Muscle layer of colon (tissue), 2 donors: ENCODE measurements around the gene TREML1.

Experiments
- H3K27ac ChIP-seq: one replicate; pipeline ENCODE4 v1.7.0; 2013; ENCODE audit warnings: low read depth, mild to moderate bottlenecking, low read length, moderate library complexity
- H3K27me3 ChIP-seq, 2 donors: one replicate each; pipeline ENCODE4 v1.7.0; 2013; ENCODE audit warnings: low read length in 2 of 2, mild to moderate bottlenecking in 2 of 2; ENCODE audit not compliant: insufficient read depth in 2 of 2, control insufficient read depth in 1 of 2
- H3K36me3 ChIP-seq: one replicate; pipeline ENCODE4 v1.7.0; 2013; ENCODE audit warnings: mild to moderate bottlenecking, low read length; ENCODE audit not compliant: insufficient read depth
- H3K4me1 ChIP-seq: one replicate; pipeline ENCODE4 v1.7.0; 2013; ENCODE audit warnings: mild to moderate bottlenecking, low read length; ENCODE audit not compliant: insufficient read depth
- H3K4me3 ChIP-seq, 2 donors: one replicate each; pipeline ENCODE4 v1.7.0; 2013; ENCODE audit warnings: low read length in 2 of 2, low read depth in 1 of 2, mild to moderate bottlenecking in 1 of 2, moderate library complexity in 1 of 2
- H3K9ac ChIP-seq: one replicate; pipeline ENCODE4 v1.7.0; 2013; ENCODE audit warnings: low read length
- H3K9me3 ChIP-seq: one replicate; pipeline ENCODE4 v1.7.0; 2013; ENCODE audit warnings: mild to moderate bottlenecking, low read length
- donor health status: abdominal sarcoma.
- donor health status: Adenocarcinoma of cecum.

Gene TREML1

GRCh38 chr6:41159415-41160082, 5.4 kb upstream of the TREML1 start:
- no peak overlapping the region for H3K27ac ChIP-seq
- no peak overlapping the region for H3K4me3 ChIP-seq
- no peaks in the 10 kb centered on the region for H3K36me3 ChIP-seq
- H3K4me1 ChIP-seq: no peaks in the 10 kb centered on the region
- no peak overlapping the region for H3K9ac ChIP-seq
- peaks cover 0 to 9% of the 10 kb centered on the region in 2 donors for H3K27me3 ChIP-seq
- H3K9me3 ChIP-seq: no peaks in the 10 kb centered on the region

- Histone ChIP-seq H3K4me3 (no peak overlapping the region), H3K9me3 (no peaks in the 10 kb centered on the region), H3K36me3 (no peaks in the 10 kb centered on the region), H3K4me1 (no peaks in the 10 kb centered on the region), H3K9ac (no peak overlapping the region), H3K27me3 (peaks cover 0 to 9% of the 10 kb centered on the region in 2 donors), H3K27ac (no peak overlapping the region)
These were observed 3.2 kb upstream of the TREML1 start for GRCh38 chr6:41157323-41157722.

GRCh38 chr6:41156771-41157170, 2.6 kb upstream of the TREML1 start:
- Histone ChIP-seq H3K9ac (no peak overlapping the region), H3K36me3 (no peaks in the 10 kb centered on the region), H3K4me3 (no peak overlapping the region), H3K27me3 (peaks cover 0 to 9% of the 10 kb centered on the region in 2 donors), H3K27ac (no peak overlapping the region), H3K4me1 (no peaks in the 10 kb centered on the region), H3K9me3 (no peaks in the 10 kb centered on the region)

- H3K9ac ChIP-seq: no peak overlapping the region
- H3K27ac ChIP-seq: no peak overlapping the region
- H3K4me3 ChIP-seq: no peak overlapping the region
- H3K27me3 ChIP-seq: peaks cover 0 to 8% of the 10 kb centered on the region in 2 donors
- no peaks in the 10 kb centered on the region for H3K9me3 ChIP-seq
- no peaks in the 10 kb centered on the region for H3K4me1 ChIP-seq
- no peaks in the 10 kb centered on the region for H3K36me3 ChIP-seq
These were observed 1.9 kb upstream of the TREML1 start for GRCh38 chr6:41156001-41156400.

- H3K36me3 ChIP-seq: no peaks in the 10 kb centered on the region
- H3K9me3 ChIP-seq: no peaks in the 10 kb centered on the region
- H3K27me3 ChIP-seq: peaks cover 0 to under 1% of the 10 kb centered on the region in 2 donors
- no peak overlapping the region for H3K27ac ChIP-seq
- H3K4me1 ChIP-seq: no peaks in the 10 kb centered on the region
- no peak overlapping the region for H3K9ac ChIP-seq
- H3K4me3 ChIP-seq: no peak overlapping the region
These were observed 1.1 kb upstream of the TREML1 start for GRCh38 chr6:41155132-41155805.

GRCh38 chr6:41153451-41153850, 696 bp downstream of the TREML1 start:
- no peak overlapping the region for H3K4me3 ChIP-seq
- no peaks in the 10 kb centered on the region for H3K4me1 ChIP-seq
- H3K27ac ChIP-seq: no peak overlapping the region
- H3K36me3 ChIP-seq: no peaks in the 10 kb centered on the region
- no peaks in the 10 kb centered on the region for H3K9me3 ChIP-seq
- no peak overlapping the region for H3K9ac ChIP-seq
- H3K27me3 ChIP-seq: no peaks in the 10 kb centered on the region

GRCh38 chr6:41150671-41151070, 3.5 kb downstream of the TREML1 start:
- Histone ChIP-seq H3K4me3 (no peak overlapping the region), H3K9ac (no peak overlapping the region), H3K4me1 (no peaks in the 10 kb centered on the region), H3K27me3 (no peaks in the 10 kb centered on the region), H3K36me3 (no peaks in the 10 kb centered on the region), H3K27ac (no peak overlapping the region), H3K9me3 (no peaks in the 10 kb centered on the region)

- Histone ChIP-seq H3K9ac (no peak overlapping the region), H3K27me3 (no peaks in the 10 kb centered on the region), H3K9me3 (no peaks in the 10 kb centered on the region), H3K36me3 (no peaks in the 10 kb centered on the region), H3K4me3 (no peak overlapping the region), H3K4me1 (no peaks in the 10 kb centered on the region), H3K27ac (no peak overlapping the region)
These were observed 6.2 kb downstream of the TREML1 start for GRCh38 chr6:41147917-41148316.

- H3K27me3 ChIP-seq: no peaks in the 10 kb centered on the region
These were observed 17.2 kb downstream of the TREML1 start for GRCh38 chr6:41136911-41137310.

GRCh38 chr6:41135062-41135832, 18.9 kb downstream of the TREML1 start:
- Histone ChIP-seq H3K4me3 (no peak overlapping the region), H3K36me3 (no peaks in the 10 kb centered on the region), H3K9ac (no peak overlapping the region), H3K27ac (no peak overlapping the region), H3K9me3 (no peaks in the 10 kb centered on the region), H3K27me3 (no peaks in the 10 kb centered on the region), H3K4me1 (no peaks in the 10 kb centered on the region)

More at GRCh38 chr6:41136911-41137310, 17.2 kb downstream of the TREML1 start:
- no peak overlapping the region for H3K4me3 ChIP-seq
- H3K4me1 ChIP-seq: no peaks in the 10 kb centered on the region
- H3K27ac ChIP-seq: no peak overlapping the region
- no peak overlapping the region for H3K9ac ChIP-seq
- H3K36me3 ChIP-seq: no peaks in the 10 kb centered on the region
- no peaks in the 10 kb centered on the region for H3K9me3 ChIP-seq

- Histone ChIP-seq H3K4me1 (no peaks in the 10 kb centered on the region), H3K27me3 (no peaks in the 10 kb centered on the region), H3K4me3 (no peak overlapping the region), H3K9me3 (no peaks in the 10 kb centered on the region), H3K27ac (no peak overlapping the region), H3K9ac (no peak overlapping the region), H3K36me3 (no peaks in the 10 kb centered on the region)
These were observed 21.9 kb downstream of the TREML1 start for GRCh38 chr6:41132254-41132653.
